Activated T-cell treated with anti-CD3 and anti-CD28 coated beads for 4 hours (primary cell): Measurements from ENCODE around the gene CHRNA4.
"Not testable (repeated sequence)": the region's sequence is repeated elsewhere in the genome, so short reads cannot be mapped to it uniquely, and the experiment has no call there.

Experiments used
- DNase-seq: peaks from one replicate; pipeline ENCODE4 v3.0.0-alpha.2; 2020

CHRNA4 gene

DNA sequence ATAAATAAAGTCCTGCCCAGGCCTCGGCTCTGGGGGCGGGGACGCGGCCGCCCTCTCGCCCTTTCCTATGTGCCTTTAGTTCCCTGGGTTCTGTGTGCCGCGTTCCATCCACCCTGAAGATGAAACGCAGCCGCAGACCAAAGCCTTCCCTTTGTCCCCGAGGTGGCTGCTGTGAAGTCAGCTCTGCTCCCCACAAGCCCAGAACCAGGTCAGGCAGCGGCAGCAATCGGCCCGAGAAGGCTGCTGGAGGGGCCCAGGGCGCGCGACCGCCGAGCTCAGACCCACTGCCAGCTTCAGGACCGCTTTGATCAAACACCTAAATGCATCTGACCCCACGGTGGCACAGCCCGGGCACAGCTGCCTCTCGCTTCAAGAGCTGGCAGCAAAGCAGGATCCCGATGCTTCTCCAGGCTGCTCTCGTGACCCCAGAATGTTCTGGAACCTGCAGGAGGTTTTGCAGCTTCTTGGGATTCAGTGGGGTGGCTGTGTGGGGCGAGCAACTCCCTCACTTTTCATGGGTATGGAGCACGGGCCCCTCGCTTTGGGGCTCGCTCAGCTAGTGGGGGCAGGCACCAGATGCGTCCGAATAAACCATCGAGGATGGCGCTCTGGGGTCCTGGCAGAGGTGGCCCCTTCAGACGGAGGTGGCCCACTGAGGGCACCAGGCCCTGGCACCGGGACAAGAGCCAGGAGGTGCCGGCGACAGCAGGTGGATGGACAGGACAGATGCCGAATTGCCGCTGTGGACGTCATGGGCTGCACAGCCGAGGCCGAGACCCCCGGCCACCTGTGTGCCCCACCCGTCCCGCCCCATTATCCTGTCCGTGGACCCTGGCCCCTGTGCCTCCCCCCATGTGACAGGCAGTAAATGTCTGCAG, 13.0 kb downstream of the CHRNA4 start:
- DNase-seq = no peak

DNA sequence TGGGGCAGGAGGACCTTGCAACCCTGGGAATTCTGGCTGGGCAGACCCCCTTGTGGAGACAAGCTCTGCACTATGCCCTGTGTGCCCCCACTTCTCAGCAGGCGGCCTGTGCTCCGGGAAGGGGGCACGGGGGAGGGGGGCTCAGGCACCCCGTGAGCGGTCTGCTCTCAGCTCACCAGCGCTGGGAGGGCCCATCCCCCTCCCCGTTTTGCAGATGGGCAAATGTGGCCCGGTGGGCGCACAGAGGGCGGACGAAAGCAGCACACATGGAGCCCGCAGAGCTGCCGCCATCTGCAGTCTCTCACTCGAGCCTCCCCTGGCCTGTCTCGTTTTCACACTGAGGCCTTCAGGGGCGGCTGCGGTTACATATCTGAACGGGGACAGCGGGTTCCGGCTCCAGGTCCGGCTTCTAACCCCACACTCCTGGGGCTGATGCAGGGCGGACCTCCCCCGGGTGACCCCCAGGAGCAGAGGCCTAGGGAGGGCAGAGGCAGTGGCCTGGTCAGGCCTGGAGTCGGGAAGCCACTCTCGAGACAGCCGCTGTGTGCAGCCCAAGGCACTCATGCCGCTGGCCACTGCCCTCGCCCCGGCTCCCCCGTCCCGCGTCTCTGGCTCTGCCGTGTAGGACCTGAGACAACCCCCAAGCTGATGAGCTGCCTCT, 13.9 kb downstream of the CHRNA4 start:
- DNase-seq = no peak

GRCh38 chr20:63346131-63347080, 14.7 kb downstream of the CHRNA4 start:
- no peak for DNase-seq

DNA sequence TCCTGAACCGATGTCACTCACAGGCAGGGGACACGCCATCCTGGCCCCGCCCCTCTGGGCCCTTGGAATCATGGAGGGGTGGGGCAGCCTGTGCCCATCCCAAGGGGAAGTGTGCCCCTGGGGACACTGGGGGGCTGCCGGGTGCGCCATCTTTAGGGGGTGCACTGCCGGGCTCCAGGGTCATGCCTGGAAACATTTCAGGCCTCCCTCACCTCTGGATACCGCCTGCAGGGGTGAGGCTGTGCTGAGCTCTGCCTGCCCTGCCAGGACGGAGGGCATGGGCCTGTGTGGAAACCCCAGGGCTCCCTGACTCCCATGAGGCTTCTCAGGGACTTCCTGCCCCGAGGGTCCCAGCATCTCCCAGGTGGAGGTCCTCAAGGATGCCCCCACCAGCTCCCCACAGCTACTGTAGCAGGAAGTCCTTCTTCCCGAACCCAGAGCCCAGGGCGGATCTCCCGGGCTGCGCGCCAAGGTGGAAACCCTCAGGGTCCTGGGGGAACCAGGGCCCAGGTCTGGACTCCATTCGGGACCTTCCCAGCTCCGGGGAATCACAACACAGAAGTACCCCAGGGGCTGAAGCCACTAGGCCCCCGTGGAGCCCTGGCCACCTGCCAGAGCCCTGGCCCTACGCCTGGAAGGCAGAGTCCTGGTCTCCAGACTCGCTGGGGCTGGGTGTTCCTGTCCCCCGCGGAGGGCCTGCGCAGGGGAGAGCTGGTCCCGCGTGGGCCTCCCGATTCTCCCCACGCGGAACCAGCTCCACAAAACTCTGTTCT, 15.6 kb downstream of the CHRNA4 start:
- no peak for DNase-seq

DNA sequence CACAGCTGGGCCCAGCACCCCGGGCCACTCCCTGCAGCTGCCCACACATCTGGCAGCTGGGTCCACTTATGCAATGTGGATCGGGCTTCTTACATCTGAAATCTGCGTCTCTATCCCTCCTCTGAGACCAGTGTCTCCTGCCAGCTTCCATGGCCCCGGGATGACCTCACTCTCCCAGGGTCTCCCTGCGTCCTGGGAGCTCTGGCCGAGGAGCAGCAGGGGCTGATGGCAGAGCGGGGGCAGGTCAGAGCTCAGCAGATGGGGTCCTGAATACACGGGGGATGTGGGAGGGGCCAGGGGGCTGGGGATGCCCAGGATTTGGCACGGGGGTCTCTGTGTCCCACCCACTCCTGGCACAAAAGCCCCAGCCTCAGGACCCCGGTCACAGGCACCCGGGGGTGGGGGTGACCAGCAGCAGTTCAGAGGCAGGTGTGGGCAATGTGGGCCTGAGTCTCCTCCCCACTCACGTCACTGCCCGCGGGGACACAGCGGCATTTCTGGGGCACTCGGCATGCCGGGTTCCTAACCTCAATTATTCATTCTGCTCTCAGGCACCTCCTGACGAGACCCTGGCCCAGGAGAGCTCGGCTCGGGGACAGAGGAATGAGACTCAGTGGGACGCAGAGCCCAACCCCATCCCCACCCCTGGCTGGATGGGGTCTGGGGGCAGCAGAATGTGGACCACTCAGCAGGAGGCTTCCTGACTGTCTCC, 16.4 kb downstream of the CHRNA4 start:
- DNase-seq = no peak

DNA sequence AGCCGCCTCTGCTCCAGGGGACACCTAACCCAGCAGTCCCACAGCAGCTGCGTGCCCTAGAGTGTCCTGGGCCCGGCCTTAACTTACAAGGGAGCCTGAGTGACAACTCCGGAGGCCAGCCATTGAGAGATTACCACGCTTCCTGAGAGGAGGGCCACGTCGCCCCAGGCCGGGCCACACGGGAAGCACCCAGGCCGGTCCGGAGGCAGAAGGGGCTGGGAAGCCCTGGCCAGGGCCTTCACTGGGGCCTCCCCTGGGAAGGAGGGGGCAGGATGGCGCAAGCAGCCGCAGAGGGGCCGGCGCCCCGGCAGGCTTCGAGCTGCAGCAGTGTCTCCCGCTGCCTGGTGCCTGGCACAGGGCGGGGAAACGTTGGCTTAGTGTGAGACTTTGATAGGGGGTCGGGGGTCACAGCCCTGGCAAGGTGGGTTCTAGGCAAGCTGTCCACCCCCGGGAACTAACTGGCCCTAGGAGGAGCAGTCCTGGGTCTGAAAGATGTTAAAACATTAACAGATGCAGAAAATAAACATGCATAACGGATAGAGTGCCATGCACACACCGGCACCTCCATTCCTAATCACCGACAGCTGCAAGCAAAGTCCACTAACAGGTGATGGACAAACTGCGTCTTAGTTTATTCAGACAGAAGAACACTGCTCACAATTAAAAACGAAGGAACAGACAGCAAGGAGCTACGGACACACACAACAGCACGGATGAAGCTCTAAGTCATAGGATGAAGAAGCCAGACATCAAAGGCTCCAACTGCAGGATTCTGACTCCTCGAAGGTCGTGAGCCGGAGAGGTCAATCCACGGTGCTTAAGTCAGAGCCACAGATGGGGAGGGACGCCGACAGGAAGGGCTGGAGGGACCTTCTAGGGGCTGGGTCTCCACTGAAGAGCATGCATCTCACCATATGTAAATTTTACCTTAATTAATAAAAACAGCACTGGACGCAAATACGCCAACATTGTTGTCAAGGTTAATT, 17.4 kb downstream of the CHRNA4 start:
- DNase-seq = no peak

GRCh38 chr20:63342561-63343459, 18.3 kb downstream of the CHRNA4 start:
- DNase-seq = no peak

GRCh38 chr20:63340158-63340688, 20.9 kb downstream of the CHRNA4 start:
- DNase-seq = not testable (repeated sequence)

DNA sequence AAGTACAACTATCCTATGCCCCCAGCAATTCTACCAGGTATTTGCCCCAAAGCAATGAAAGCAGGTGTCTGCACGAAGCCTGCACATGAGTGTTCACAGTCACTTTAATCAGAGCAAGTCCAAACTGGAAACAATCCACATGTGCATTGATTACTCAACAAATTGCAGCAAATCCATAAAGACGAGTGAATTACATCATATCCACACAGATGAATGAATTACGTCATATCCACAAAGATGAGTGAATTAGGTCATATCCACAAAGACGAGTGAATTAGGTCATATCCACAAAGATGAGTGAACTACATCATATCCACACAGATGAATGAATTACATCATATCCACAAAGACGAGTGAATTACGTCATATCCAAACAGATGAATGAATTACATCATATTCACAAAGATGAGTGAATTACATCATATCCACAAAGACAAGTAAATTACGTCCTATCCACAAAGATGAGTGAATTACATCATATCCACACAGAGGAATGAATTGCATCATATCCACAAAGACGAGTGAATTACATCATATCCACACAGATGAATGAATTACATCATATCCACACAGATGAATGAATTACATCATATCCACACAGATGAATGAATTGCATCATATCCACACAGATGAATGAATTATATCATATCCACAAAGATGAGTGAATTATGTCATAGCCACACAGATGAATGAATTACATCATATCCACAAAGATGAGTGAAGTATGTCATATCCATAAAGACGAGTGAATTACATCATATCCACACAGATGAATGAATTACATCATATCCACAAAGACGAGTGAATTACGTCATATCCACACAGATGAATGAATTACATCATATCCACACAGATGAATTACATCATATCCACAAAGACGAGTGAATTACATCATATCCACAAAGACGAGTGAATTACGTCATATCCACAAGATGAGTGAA, 21.7 kb downstream of the CHRNA4 start:
- not testable (repeated sequence) for DNase-seq

- DNase-seq = no peak
Measured at GRCh38 chr20:63337786-63338420, 23.2 kb downstream of the CHRNA4 start.

GRCh38 chr20:63336232-63336752, 24.9 kb downstream of the CHRNA4 start:
- no peak for DNase-seq

DNA sequence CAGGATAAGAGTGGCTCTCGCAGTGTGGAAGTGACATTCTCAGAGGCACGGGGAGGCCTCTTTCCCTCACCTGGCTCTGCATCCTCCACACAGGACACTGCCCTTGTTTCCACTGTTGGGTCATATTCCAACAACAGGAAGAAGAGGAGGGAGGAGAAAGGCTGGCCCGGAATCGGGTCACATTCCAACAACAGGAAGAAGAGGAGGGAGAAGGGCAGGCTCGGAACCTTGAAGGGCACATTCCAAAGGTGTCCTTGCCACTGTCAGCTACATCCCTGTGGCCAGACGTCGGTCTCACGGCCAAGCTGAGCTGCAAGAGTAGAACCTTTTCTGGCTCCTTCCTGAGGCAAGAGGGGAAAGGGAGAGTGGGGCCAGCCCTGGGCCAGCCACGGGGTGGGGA, 25.4 kb downstream of the CHRNA4 start:
- no peak for DNase-seq

DNA sequence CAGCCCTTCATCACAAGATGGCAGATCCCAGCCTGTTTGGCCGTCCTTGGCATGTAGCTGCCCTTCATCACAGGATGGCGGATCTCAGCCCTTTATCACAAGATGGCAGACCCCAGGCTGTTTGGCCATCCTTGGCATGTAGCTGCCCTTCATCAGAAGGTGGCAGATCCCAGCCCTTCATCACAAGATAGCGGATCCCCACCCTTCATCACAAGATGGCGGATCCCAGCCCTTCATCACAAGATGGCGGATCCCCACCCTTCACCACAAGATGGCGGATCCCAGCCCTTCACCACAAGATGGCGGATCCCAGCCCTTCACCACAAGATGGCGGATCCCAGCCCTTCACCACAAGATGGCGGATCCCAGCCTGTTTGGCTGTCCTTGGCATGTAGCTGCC, 26.1 kb downstream of the CHRNA4 start:
- not testable (repeated sequence) for DNase-seq

DNA sequence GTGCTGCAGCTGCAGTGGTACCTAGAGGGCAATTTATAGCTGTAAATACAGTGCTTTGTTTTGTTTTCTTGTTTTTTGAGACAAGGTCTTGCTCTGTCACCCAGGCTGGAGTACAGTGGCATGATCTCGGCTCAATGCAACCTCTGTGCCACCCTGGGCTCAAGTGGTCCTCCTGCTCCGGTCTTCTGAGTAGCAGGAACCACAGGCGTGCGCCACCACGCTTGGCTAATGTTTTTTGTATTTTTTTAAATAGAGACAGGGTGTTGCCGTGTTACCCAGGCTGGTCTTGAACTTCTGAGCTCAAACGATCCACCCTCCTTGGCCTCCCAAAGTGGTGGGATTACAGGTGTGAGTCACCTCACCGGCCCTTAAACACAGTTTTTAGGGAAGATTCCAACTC, 26.8 kb downstream of the CHRNA4 start:
- no peak for DNase-seq

- no peak for DNase-seq
Measured at GRCh38 chr20:63333241-63333836, 27.8 kb downstream of the CHRNA4 start.

GRCh38 chr20:63332488-63333240, 28.5 kb downstream of the CHRNA4 start:
- no peak for DNase-seq
